Smooth muscle cell of trachea (primary cell): Measurements from ENCODE around the gene S100A10. TPM values are rescaled to one million over a fixed set of nuclear protein-coding genes. Genes with fewer than 3 reads are reported as not detected.

ENCODE experiments used
- total RNA-seq: library from RNA; depleted of rRNA; stranded (reverse); fragments of >200 nt; gene quantifications from 2 replicates; pipeline ENCODE4 v1.2.1, GENCODE V29; 2014

The S100A10 gene
- total RNA-seq = 107 and 187 TPM in 2 replicates

GRCh38 chr1:151993734-151994496 is at the start of gene S100A10:
Gene S100A10, minus strand, starts transcription at chr1:151993859. Its CDS starts 7,629 bp downstream, at chr1:151986230.

GRCh38 chr1:152036267-152037216 is 42.9 kb upstream of the S100A10 start, which contains the start of gene S100A11:
Gene S100A11, minus strand, starts transcription at chr1:152037004. Its CDS starts 89 bp downstream, at chr1:152036915.

Other genes with a start within 250 kb of the S100A10 start
- 73.1 and 97.4 TPM in 2 replicates for gene MRPL9, start 230.4 kb downstream of the S100A10 start, total RNA-seq
- 1.5 and 3.8 TPM in 2 replicates for gene TDRKH, start 203.4 kb downstream of the S100A10 start, total RNA-seq
- gene LINGO4, start 188.4 kb downstream of the S100A10 start, total RNA-seq = not detected in 2 replicates
- under 0.01 and 0.15 TPM in 2 replicates for gene RORC, start 162.1 kb downstream of the S100A10 start, total RNA-seq
- not detected in 2 replicates for gene C2CD4D, start 154.0 kb downstream of the S100A10 start, total RNA-seq
- 0.17 TPM in 1 of 2 replicates, not detected in the other for gene THEM5, start 140.1 kb downstream of the S100A10 start, total RNA-seq
- 10.6 and 13.2 TPM in 2 replicates for gene THEM4, start 84.3 kb downstream of the S100A10 start, total RNA-seq
- 79.0 and 87.0 TPM in 2 replicates for gene S100A11, start 43.1 kb upstream of the S100A10 start, total RNA-seq
- not detected in 2 replicates for gene TCHHL1, start 95.2 kb upstream of the S100A10 start, total RNA-seq
- gene TCHH, start 121.6 kb upstream of the S100A10 start, total RNA-seq = under 0.01 TPM in 1 of 2 replicates, not detected in the other
- not detected in 2 replicates for gene RPTN, start 165.4 kb upstream of the S100A10 start, total RNA-seq
- not detected in 2 replicates for gene HRNR, start 230.3 kb upstream of the S100A10 start, total RNA-seq